ENCODE measurements around the gene CD244.

The CD244 gene

DNA sequence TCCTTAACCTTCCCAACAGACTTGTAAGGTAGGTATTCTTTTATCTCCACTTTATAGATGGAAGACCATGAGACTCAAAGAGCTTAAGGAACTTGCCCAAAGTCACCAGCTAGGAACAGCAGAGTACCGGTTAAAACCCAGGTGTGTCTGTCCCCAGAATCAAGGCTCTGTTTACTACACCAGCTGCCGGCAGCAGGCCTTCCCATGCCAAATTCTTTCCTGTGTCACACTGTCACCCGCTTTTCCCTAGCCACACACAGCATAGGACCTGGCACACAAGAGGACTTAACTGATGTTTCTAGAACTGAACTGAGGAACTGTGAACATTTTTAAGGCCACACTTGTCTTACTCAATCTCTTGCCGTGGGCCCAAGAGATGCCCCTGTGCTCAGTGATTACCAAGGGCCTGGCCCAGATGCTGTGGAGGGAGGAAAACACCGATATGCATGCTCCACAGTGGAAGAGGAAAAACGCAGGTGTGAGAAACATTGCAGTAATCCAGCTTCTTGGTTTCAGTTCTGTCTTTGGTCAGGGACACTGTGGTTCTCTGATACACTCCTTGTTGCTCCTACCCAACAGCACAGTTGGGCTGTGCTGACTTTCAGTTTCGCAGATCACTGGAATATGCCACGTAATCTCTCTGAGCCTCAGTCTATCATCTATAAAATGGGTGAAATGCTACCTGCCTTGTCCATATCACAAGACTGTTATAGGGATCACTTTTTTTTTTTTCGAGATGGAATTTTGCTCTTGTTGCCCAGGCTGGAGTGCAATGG lies 80.6 kb downstream of the CD244 start:
- DNase-seq (ENCODE audit: low read depth), result no peak
- TF ChIP-seq, protein P1, sequence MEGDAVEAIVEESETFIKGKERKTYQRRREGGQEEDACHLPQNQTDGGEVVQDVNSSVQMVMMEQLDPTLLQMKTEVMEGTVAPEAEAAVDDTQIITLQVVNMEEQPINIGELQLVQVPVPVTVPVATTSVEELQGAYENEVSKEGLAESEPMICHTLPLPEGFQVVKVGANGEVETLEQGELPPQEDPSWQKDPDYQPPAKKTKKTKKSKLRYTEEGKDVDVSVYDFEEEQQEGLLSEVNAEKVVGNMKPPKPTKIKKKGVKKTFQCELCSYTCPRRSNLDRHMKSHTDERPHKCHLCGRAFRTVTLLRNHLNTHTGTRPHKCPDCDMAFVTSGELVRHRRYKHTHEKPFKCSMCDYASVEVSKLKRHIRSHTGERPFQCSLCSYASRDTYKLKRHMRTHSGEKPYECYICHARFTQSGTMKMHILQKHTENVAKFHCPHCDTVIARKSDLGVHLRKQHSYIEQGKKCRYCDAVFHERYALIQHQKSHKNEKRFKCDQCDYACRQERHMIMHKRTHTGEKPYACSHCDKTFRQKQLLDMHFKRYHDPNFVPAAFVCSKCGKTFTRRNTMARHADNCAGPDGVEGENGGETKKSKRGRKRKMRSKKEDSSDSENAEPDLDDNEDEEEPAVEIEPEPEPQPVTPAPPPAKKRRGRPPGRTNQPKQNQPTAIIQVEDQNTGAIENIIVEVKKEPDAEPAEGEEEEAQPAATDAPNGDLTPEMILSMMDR (IDR thresholded peaks at IDR 0.05; ENCODE audit: low read length, missing control alignments), result no peak
- H3K4me3 ChIP-seq (replicated peaks; ENCODE audit: low read depth, low read length), result no peak overlapping the region

DNA sequence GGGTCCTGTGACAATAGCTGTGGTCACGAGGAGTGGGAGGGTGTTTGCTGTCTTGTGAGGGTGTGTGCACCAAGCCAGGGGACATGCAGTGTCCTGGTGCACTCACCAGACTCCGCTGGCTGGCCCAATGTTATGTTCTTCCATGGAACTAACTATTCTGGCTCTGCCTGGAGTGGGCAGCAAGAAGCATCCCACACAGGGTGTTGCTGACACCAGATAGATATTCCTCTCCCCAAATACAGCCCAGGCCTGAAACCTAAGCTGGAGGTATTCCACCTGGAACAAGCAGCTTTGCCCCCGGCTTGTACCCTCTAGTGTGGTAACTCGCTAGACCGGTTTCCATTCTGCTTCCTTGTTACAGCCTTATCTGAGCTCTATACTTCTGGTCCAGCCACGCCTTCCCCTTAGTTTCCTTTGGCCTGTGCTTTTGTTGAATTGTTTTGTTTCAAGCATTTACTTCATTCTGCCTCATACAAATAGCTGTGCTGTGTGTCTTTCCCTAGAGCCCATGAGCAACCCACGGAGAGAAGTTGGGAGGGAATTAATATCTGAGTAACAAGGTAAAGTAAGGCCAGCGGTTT lies 81.4 kb downstream of the CD244 start:
- DNase-seq (ENCODE audit: low read depth), result no peak
- H3K4me3 ChIP-seq (replicated peaks; ENCODE audit: low read depth, low read length), result no peak overlapping the region
- TF ChIP-seq, protein P1 (IDR thresholded peaks at IDR 0.05; ENCODE audit: low read length, missing control alignments), result no peak

DNA sequence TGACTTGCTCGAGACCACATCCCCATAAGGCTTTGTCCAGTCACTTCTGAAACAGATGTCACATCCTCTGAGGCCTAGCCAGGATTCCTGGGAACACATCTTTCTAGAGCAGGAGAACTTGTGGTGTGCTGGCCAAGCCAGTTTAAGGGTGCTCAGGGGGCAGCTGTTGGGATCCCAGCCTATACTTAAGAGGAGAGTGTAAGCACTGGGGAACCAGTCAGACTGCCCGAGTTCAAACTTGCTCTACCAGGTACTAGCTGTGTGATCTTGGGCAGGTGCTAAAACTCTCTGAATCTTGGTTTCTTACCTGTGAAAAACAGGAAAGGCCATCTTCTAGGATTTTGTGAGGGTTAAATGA lies 82.3 kb downstream of the CD244 start:
- DNase-seq (ENCODE audit: low read depth), result no peak
- TF ChIP-seq, protein P1 (IDR thresholded peaks at IDR 0.05; ENCODE audit: low read length, missing control alignments), result no peak

More for the DNA sequence above, 82.3 kb downstream of the CD244 start:
- no peak overlapping the region for H3K4me3 ChIP-seq (replicated peaks; ENCODE audit: low read depth, low read length)
